Fibroblast of the aortic adventitia (primary cell): ENCODE data around the gene STK38L. TPM values are rescaled to one million over a fixed set of nuclear protein-coding genes. Genes with fewer than 3 reads are reported as not detected.

Source experiments
- DNase-seq: peaks from one replicate; pipeline ENCODE4 v3.0.0-alpha.2; 2010; ENCODE audit warnings: low read depth
- H3K4me3 ChIP-seq: 2 replicates; pipeline ENCODE4 v1.5.1; 2011; ENCODE audit warnings: low read depth, mild to moderate bottlenecking, control low read depth, low read length, moderate library complexity
- CTCF ChIP-seq: IDR thresholded peaks from 2 replicates; pipeline ENCODE4 v1.5.1; 2011; ENCODE audit warnings: mild to moderate bottlenecking, low read length, control low read depth, inconsistent platforms; ENCODE audit not compliant: insufficient read depth
- total RNA-seq: library from RNA; depleted of rRNA; stranded (reverse); fragments of >200 nt; gene quantifications from 2 replicates; pipeline ENCODE4 v1.2.3, GENCODE V29; 2012; ENCODE audit warnings: low replicate concordance

The STK38L gene
- total RNA-seq, 1 donor, result 25.9 TPM

GRCh38 chr12:27347779-27348178 is 103.7 kb downstream of the STK38L start:
- no peak for TF ChIP-seq CTCF
- no peak for DNase-seq

DNA sequence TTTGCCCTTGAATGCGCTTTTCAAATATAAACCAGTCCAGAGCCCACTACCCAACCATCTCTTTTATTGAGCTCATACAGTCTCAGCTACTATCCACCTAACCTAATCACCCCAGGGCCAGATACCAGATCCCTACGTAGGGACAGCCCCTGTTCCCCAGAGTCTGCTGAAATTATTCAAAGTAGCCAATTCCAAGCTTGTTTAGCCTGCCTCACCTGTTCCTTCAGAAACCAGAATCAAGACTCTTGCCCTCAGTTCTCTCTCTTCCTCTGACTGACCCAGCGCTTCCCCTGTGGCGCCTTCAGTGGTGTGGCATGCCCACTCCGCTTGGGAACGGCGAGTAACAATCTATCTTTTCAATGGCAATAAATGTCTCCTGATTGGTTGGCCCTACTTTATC is 107.4 kb downstream of the STK38L start:
- no peak for DNase-seq
- TF ChIP-seq CTCF, result no peak
- no peak overlapping the region for H3K4me3 ChIP-seq

More at GRCh38 chr12:27347779-27348178, 103.7 kb downstream of the STK38L start:
- H3K4me3 ChIP-seq, result no peak overlapping the region

DNA sequence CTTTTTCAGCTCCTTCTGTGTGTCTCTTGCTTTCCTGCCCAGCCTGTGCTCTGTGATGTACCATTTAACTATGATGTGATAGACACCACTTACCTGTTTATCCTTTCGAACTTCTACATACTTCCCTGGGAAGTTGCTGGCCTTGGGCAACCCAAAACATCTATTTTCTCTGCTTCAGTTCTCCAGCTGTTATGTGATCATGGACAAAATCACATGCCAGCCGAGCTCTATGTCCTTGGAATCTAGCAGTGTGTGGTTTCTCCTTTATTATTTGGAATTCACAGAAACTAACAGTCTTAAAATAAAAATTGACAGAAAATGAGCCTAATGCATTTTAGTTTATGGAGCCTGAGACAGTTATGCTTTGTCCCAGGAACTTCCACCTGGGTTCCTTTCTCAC is 111.4 kb downstream of the STK38L start:
- no peak overlapping the region for H3K4me3 ChIP-seq
- DNase-seq, result no peak
- no peak for TF ChIP-seq CTCF

- no peak for TF ChIP-seq CTCF
- peak; percentile 40 for DNase-seq
- no peak overlapping the region for H3K4me3 ChIP-seq
These were observed 111.9 kb downstream of the STK38L start for GRCh38 chr12:27355979-27356378.

GRCh38 chr12:27359578-27360340 is 115.7 kb downstream of the STK38L start:
- no peak for TF ChIP-seq CTCF
- peak; percentile 39 for DNase-seq
- H3K4me3 ChIP-seq, result no peak overlapping the region

DNA sequence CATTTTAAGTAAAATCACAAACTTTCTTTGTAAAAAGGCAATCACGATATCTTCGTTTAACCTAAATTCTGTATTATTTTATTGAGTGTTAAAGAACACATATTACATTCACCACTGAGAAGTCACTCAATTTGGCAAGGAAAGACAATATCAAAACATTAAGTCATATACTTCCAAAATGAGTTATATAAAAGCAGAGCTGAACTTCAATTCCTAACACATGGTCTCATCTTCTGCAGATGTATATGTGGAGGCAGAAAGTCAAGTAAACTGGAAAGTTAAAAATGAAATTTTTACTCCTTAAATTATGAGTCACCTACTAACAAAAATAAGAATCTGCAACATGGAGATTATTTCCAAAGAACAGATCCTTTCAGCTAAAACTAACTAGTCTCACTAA is 117.3 kb downstream of the STK38L start:
- H3K4me3 ChIP-seq, result no peak overlapping the region
- DNase-seq, result peak; percentile 35
- TF ChIP-seq CTCF, result no peak

GRCh38 chr12:27366621-27367020 is 122.5 kb downstream of the STK38L start:
- no peak overlapping the region for H3K4me3 ChIP-seq
- peak; percentile 24 for DNase-seq
- TF ChIP-seq CTCF, result no peak
